Neutrophil (primary cell): Measurements from ENCODE around the gene TEKTIP1.
"Not testable (repeated sequence)": the region's sequence is repeated elsewhere in the genome, so short reads cannot be mapped to it uniquely, and the experiment has no call there.

Experiments
- H3K27ac ChIP-seq: fragments of 200-600 bp; sonication (generic); 2 replicates; pipeline ENCODE4 v1.5.1; 2016; ENCODE audit warnings: mild to moderate bottlenecking, moderate library complexity
- H3K27me3 ChIP-seq: fragments of 200-600 bp; sonication (generic); 2 replicates; pipeline ENCODE4 v1.6.0; 2016; ENCODE audit warnings: mild to moderate bottlenecking
- H3K36me3 ChIP-seq: fragments of 200-600 bp; sonication (generic); 2 replicates; pipeline ENCODE4 v1.5.1; 2017
- H3K4me1 ChIP-seq, 2 experiments: fragments of 200-600 bp in 1 of 2; sonication (generic) in 1 of 2; 1 replicate in 1 of 2; 2 replicates in 1 of 2; pipeline versions ENCODE4 v1.5.1 to v1.6.1; 2013 to 2016; ENCODE audit warnings: low read depth in 1 of 2, low read length in 1 of 2, mild to moderate bottlenecking in 1 of 2, moderate library complexity in 1 of 2; ENCODE audit not compliant: control insufficient read depth in 1 of 2, insufficient read depth in 1 of 2
- H3K4me3 ChIP-seq, 2 experiments: fragments of 200-600 bp in 1 of 2; sonication (generic) in 1 of 2; 1 replicate in 1 of 2; 2 replicates in 1 of 2; pipeline ENCODE4 v1.5.1; 2013 to 2016; ENCODE audit warnings: low read depth in 1 of 2, low read length in 1 of 2, mild to moderate bottlenecking in 1 of 2, moderate library complexity in 1 of 2
- H3K9me3 ChIP-seq: fragments of 200-600 bp; sonication (generic); 2 replicates; pipeline ENCODE4 v1.5.1; 2016
- CTCF ChIP-seq: fragments of 200-600 bp; sonication (generic); IDR thresholded peaks from 2 replicates; pipeline ENCODE4 v1.5.1; 2016; ENCODE audit warnings: antibody characterized with exemption

The TEKTIP1 gene

GRCh38 chr19:3528539-3529211, 10.3 kb upstream of the TEKTIP1 start:
- Histone ChIP-seq H3K36me3 (peaks cover 86% of the 10 kb centered on the region), H3K4me3 (no peak overlapping the region), H3K27ac (no peak overlapping the region), H3K27me3 (no peaks in the 10 kb centered on the region), H3K9me3 (no peaks in the 10 kb centered on the region), H3K4me1 (no peaks in the 10 kb centered on the region)
- TF ChIP-seq CTCF = no peak

- H3K9me3 ChIP-seq, H3K4me3 ChIP-seq, H3K27ac ChIP-seq, H3K27me3 ChIP-seq, H3K4me1 ChIP-seq: not testable (repeated sequence)
- H3K36me3 ChIP-seq = peaks cover 86% of the 10 kb centered on the region
These were observed 9.7 kb upstream of the TEKTIP1 start for GRCh38 chr19:3529299-3529698.

DNA sequence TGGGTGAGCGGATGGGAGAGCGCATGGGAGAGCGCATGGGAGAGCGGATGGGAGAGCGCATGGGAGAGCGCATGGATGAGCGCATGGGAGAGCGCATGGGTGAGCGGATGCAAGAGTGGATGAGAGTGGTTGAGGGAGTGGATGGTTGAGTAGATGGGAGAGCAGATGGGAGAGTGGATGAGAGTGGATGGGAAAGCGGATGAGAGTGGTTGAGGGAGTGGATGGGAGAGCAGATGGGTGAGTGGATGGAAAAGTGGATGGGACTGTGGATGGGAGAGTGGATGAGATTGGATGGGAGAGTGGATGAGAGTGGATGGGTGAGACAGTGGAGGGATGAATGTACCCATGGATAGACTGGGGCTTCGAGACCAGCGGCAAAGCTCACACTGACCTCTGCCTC, 8.6 kb upstream of the TEKTIP1 start:
- Histone ChIP-seq H3K9me3 (no peaks in the 10 kb centered on the region), H3K36me3 (peaks cover 87% of the 10 kb centered on the region)

DNA sequence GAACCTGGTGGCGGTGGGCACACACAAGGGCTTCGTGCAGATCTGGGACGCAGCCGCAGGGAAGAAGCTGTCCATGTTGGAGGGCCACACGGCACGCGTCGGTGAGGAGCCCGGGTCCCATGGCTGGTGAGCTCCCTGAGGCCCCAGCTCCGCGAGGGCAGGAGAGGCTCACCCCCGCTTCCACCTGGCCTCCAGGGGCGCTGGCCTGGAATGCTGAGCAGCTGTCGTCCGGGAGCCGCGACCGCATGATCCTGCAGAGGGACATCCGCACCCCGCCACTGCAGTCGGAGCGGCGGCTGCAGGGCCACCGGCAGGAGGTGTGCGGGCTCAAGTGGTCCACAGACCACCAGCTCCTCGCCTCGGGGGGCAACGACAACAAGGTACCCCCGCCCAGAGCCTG, 7.3 kb upstream of the TEKTIP1 start:
- no peaks in the 10 kb centered on the region for H3K4me1 ChIP-seq

More for the DNA sequence above, 8.6 kb upstream of the TEKTIP1 start:
- Histone ChIP-seq H3K27me3 (no peaks in the 10 kb centered on the region), H3K4me3 (no peak overlapping the region), H3K27ac (no peak overlapping the region), H3K4me1 (no peaks in the 10 kb centered on the region)
- no peak for TF ChIP-seq CTCF

DNA sequence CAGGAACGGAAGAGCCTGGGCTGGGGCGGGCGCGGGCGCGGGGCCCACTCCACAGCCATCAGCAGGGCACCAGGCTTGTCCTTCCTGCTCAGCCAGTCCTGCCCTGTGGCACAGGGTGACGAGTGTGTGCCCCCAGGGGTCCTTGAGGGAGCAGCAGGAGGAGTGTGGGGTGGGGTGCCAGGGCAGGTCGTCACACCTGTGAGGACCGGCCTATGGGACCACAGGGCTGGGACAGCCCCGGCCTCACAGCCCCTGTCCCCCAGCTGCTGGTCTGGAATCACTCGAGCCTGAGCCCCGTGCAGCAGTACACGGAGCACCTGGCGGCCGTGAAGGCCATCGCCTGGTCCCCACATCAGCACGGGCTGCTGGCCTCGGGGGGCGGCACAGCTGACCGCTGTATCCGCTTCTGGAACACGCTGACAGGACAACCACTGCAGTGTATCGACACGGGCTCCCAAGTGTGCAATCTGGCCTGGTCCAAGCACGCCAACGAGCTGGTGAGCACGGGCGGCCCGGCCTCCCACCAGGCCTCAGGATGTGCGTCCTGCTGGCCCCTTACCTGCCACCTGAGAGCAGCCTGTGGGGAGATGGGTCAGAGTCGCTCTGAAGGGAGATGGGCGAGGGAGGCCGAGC, 6.7 kb upstream of the TEKTIP1 start:
- H3K27me3 ChIP-seq = no peaks in the 10 kb centered on the region
- H3K36me3 ChIP-seq = peaks cover 85% of the 10 kb centered on the region
- no peak overlapping the region for H3K27ac ChIP-seq
- no peak overlapping the region for H3K4me3 ChIP-seq
- no peak for TF ChIP-seq CTCF
- no peaks in the 10 kb centered on the region for H3K9me3 ChIP-seq
- H3K4me1 ChIP-seq = no peaks in the 10 kb centered on the region

More for the DNA sequence above, 7.3 kb upstream of the TEKTIP1 start:
- no peaks in the 10 kb centered on the region for H3K27me3 ChIP-seq
- TF ChIP-seq CTCF = no peak
- H3K36me3 ChIP-seq = peaks cover 88% of the 10 kb centered on the region
- H3K27ac ChIP-seq = no peak overlapping the region
- no peak overlapping the region for H3K4me3 ChIP-seq
- no peaks in the 10 kb centered on the region for H3K9me3 ChIP-seq

GRCh38 chr19:3533033-3533432, 5.9 kb upstream of the TEKTIP1 start:
- Histone ChIP-seq H3K4me3 (no peak overlapping the region), H3K27ac (no peak overlapping the region), H3K36me3 (peaks cover 85% of the 10 kb centered on the region), H3K4me1 (peaks cover 4 to 5% of the 10 kb centered on the region in 2 experiments), H3K9me3 (no peaks in the 10 kb centered on the region), H3K27me3 (no peaks in the 10 kb centered on the region)
- no peak for TF ChIP-seq CTCF
